Activated naive CD8-positive, alpha-beta T cell (primary cell): Measurements from ENCODE around the gene ZMYND8.
"Not testable (repeated sequence)": the region's sequence is repeated elsewhere in the genome, so short reads cannot be mapped to it uniquely, and the experiment has no call there.

Experiments
- H3K27ac Mint-ChIP-seq: one replicate; pipeline ENCODE4 v1.8.0; 2021; ENCODE audit warnings: mixed read lengths
- H3K27me3 Mint-ChIP-seq: one replicate; pipeline ENCODE4 v1.8.0; 2021; ENCODE audit warnings: mixed read lengths
- H3K36me3 Mint-ChIP-seq: one replicate; pipeline ENCODE4 v1.8.0; 2021; ENCODE audit warnings: mixed read lengths
- H3K4me1 Mint-ChIP-seq: one replicate; pipeline ENCODE4 v1.8.0; 2021; ENCODE audit warnings: low read depth, mixed read lengths
- H3K4me3 Mint-ChIP-seq: one replicate; pipeline ENCODE4 v1.8.0; 2021; ENCODE audit warnings: mild to moderate bottlenecking, mixed read lengths
- H3K9me3 Mint-ChIP-seq: one replicate; pipeline ENCODE4 v1.8.0; 2021; ENCODE audit warnings: low read depth, mixed read lengths

Gene ZMYND8

DNA sequence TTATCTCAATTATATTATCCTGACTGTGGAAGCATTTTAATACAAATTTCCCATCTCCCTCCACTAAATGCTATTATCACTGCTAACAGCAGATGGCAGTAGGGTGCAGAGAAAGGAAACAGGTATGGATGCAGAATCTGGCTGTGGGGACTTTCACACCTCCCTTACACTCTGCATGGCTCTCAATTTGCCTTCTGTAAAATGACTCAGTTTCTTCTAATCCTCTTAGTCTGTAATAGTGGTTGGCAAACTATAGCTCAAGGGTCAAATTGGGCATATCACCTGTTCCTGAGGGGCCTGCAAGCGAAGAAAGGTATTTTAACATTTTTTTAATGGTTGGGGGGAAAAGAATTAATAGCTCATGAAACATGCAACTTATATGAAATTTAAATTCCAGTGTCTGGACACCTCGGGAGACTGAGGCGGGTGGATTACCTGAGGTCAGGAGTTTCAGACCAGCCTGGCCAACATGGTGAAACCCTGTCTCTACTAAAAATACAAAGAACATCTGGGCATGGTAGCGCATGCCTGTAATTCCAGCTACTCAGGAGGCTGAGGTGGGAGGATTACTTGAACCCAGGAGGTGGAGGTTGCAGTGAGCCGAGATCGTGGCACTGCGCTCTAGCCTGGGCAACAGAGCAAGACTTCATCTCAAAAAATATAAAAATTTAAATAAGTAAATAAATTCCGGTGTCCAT is 83.5 kb downstream of the ZMYND8 start:
- peaks cover 51% of the 10 kb centered on the region for H3K4me1 Mint-ChIP-seq
- H3K36me3 Mint-ChIP-seq: no peaks in the 10 kb centered on the region
- peak overlapping the region; percentile 74 for H3K4me3 Mint-ChIP-seq
- no peaks in the 10 kb centered on the region for H3K9me3 Mint-ChIP-seq
- no peaks in the 10 kb centered on the region for H3K27me3 Mint-ChIP-seq
- H3K27ac Mint-ChIP-seq: peak overlapping the region; percentile 98

DNA sequence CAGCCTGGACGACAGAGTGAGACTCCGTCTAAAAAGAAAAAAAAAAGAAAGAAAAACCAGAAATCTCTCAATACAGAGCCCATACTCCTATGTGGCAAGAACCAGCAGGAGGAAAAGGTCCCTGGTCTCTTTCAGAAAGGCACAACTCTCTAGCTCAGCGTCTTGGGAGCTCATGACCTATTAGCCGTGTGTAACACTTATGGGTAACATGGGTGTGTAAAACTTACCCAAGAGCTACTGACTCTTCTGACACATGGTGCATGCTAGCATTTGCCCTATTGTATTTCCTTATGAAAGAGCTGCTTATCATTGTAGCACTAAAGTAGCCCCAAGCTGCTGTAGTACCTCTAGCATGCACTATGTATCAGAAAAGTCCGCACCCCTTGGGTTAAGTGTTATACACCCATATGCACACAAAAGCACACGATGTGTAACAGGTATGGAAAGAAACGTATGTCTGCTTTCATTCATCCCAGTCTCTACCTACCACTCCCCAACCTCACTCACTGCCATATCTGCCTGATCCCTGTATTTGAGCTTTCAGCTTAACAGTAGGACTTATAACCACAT is 85.4 kb downstream of the ZMYND8 start:
- H3K27ac Mint-ChIP-seq: peak overlapping the region; percentile 17
- H3K27me3 Mint-ChIP-seq: no peaks in the 10 kb centered on the region
- H3K4me3 Mint-ChIP-seq: no peak overlapping the region
- no peaks in the 10 kb centered on the region for H3K36me3 Mint-ChIP-seq
- no peaks in the 10 kb centered on the region for H3K9me3 Mint-ChIP-seq
- H3K4me1 Mint-ChIP-seq: peaks cover 51% of the 10 kb centered on the region

DNA sequence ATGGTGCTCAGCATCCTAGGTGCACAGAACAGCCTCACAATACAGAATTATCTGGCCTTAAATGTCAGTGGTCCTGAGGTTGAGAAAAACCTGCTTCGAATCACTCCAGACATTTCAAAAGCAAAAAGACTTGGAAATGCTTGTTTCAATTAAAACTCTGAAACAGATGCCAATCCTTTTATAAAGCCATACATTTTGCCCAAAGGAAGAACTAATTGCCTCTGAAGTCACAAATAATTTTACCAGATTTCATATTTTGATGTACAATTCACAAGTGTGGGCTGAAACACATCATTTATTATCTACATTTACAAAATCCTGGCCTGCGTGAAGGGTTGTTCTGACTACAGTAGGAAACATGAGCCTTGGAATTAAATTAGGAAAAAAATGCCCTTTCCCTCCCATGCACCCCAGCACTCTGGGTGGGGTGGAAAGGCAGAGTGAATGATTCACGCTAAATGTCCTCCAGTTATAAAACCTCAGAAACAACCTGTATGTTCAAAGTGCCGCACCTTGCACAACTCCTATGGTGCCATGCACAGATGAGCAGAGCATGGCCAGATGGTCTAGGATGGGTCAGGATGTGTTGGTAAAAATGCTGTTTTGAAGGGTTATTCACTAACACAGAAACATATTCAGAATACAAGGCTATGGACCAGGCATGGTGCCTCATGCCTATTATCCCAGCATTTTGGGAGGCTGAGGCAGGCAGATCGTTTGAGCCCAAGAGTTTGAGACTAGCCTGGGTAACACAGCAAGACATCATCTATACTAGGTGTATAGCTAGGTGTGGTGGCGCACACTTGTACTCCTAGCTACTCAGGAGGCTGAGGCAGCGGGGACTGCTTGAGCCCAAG is 87.0 kb downstream of the ZMYND8 start:
- H3K36me3 Mint-ChIP-seq: no peaks in the 10 kb centered on the region
- peak overlapping the region; percentile 34 for H3K27ac Mint-ChIP-seq
- no peaks in the 10 kb centered on the region for H3K9me3 Mint-ChIP-seq
- H3K4me3 Mint-ChIP-seq: no peak overlapping the region
- H3K27me3 Mint-ChIP-seq: no peaks in the 10 kb centered on the region
- peaks cover 35% of the 10 kb centered on the region for H3K4me1 Mint-ChIP-seq

DNA sequence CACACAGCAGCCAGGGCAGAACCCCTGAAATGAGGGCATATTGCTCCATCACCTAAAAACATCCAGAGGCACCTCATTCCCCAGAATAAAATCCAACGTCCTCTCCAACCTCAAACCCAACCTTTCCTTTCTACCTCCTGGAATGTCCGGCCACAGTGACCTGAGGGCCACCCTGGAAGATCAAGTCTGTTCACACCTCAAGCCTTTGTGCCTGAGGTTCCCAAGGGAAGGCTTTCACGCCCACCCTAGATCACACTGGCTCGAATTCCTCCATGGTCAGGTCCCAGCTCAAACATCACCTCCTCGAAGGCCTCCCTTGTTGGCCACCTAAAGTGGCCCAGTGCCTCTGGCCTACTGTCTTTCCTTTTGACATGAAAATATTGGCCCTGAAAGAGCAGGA is 88.9 kb downstream of the ZMYND8 start:
- Mint-ChIP-seq H3K36me3 (no peaks in the 10 kb centered on the region), H3K4me3 (no peak overlapping the region), H3K27ac (no peak overlapping the region), H3K9me3 (no peaks in the 10 kb centered on the region), H3K4me1 (peaks cover 18% of the 10 kb centered on the region), H3K27me3 (no peaks in the 10 kb centered on the region)

- no peak overlapping the region for H3K4me3 Mint-ChIP-seq
- H3K27ac Mint-ChIP-seq: peak overlapping the region; percentile 61
- peaks cover 17% of the 10 kb centered on the region for H3K4me1 Mint-ChIP-seq
- no peaks in the 10 kb centered on the region for H3K9me3 Mint-ChIP-seq
- H3K36me3 Mint-ChIP-seq: peaks cover 2% of the 10 kb centered on the region
- H3K27me3 Mint-ChIP-seq: no peaks in the 10 kb centered on the region
Observed at GRCh38 chr20:47266847-47267515, 89.5 kb downstream of the ZMYND8 start.

DNA sequence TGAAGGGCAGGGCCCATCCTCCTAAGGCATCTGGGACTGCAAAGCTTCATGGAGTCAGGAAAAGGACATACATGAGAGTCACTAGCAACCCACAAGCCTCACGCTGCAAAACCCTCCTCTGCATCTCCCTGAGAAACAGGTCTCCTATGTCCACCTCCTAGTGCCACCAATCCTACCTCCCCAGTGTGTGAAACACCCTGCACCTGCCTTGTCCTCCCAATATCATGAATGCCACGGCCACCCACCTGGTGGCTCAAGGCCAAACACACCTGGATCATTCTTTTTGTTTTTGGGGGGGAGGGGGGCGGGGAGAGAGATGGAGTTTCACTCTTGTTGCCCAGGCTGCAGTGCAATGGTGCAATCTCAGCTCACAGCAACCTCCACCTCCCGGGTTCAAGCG is 90.5 kb downstream of the ZMYND8 start:
- Mint-ChIP-seq H3K9me3 (no peaks in the 10 kb centered on the region), H3K4me1 (peaks cover 17% of the 10 kb centered on the region), H3K27me3 (no peaks in the 10 kb centered on the region), H3K4me3 (no peak overlapping the region), H3K36me3 (peaks cover 2% of the 10 kb centered on the region), H3K27ac (no peak overlapping the region)

- peaks cover 2% of the 10 kb centered on the region for H3K36me3 Mint-ChIP-seq
- H3K9me3 Mint-ChIP-seq: no peaks in the 10 kb centered on the region
- H3K4me1 Mint-ChIP-seq: peaks cover 20% of the 10 kb centered on the region
- H3K27ac Mint-ChIP-seq: no peak overlapping the region
- H3K27me3 Mint-ChIP-seq: no peaks in the 10 kb centered on the region
- no peak overlapping the region for H3K4me3 Mint-ChIP-seq
Observed at GRCh38 chr20:47265214-47265613, 91.3 kb downstream of the ZMYND8 start.

DNA sequence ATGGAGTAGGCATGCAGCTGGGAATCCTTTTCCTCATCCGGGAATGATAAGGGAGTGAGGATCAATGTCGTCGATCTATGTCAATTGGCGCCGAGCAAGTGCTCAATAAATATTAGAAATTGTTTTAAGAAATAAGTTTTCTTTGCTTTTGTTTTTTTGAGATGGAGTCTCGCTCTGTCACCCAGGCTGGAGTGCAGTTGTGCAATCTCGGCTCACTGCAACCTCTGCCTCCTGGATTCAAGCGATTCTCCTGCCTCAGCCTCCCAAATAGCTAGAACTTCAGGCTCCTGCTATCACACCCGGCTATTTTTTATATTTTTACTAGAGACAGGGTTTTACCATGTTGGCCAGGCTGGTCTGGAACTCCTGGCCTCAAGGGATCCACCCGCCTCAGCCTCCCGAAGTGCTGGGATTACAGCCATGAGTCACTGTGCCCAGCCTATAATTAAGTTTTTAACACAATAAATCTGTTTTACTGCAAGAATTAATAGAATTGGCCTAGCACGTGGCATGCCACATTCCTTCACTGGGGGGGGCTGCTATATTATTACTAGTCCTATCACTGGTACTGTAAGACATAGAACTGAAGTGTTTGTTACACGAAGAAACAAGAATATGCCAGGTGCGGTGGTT is 92.2 kb downstream of the ZMYND8 start:
- not testable (repeated sequence) for H3K27me3 Mint-ChIP-seq, H3K36me3 Mint-ChIP-seq, H3K4me3 Mint-ChIP-seq, H3K27ac Mint-ChIP-seq, H3K9me3 Mint-ChIP-seq
- H3K4me1 Mint-ChIP-seq: peaks cover 19% of the 10 kb centered on the region

DNA sequence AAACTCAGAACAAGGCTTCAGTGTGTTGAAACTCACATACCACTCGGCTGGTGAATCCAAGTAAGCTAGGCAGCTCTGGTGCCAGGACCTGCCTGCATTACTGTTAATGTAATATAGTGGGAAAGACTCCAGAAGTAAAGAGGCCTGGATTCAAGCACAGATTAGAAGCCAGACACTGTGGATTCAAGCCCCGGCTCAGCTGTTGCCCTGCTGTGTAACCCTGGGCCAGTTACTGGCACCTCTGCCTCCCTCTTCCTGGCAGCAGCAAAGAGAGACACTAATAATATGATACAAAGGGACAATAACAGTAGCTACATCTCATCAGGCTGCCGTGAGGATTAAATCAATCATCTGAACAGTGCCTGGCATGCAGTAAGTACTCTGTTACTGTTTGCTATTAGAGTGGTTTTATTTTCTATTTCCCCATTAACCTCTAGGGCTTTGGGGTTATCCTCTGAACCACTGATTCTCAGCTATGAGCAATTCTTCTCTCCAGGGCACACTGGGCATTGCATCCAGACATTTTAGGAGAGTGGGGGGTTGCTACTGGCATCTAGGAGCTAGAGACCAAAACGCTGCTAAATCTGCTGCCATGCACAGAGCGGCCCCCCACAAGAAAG is 92.9 kb downstream of the ZMYND8 start:
- Mint-ChIP-seq H3K27ac (no peak overlapping the region), H3K4me3 (no peak overlapping the region), H3K27me3 (no peaks in the 10 kb centered on the region), H3K36me3 (peaks cover 2% of the 10 kb centered on the region), H3K9me3 (no peaks in the 10 kb centered on the region), H3K4me1 (peaks cover 22% of the 10 kb centered on the region)

- Mint-ChIP-seq H3K4me1 (peaks cover 23% of the 10 kb centered on the region), H3K4me3 (no peak overlapping the region), H3K27ac (no peak overlapping the region), H3K27me3 (no peaks in the 10 kb centered on the region), H3K36me3 (peaks cover 2% of the 10 kb centered on the region), H3K9me3 (no peaks in the 10 kb centered on the region)
Observed at GRCh38 chr20:47263080-47263464, 93.4 kb downstream of the ZMYND8 start.

DNA sequence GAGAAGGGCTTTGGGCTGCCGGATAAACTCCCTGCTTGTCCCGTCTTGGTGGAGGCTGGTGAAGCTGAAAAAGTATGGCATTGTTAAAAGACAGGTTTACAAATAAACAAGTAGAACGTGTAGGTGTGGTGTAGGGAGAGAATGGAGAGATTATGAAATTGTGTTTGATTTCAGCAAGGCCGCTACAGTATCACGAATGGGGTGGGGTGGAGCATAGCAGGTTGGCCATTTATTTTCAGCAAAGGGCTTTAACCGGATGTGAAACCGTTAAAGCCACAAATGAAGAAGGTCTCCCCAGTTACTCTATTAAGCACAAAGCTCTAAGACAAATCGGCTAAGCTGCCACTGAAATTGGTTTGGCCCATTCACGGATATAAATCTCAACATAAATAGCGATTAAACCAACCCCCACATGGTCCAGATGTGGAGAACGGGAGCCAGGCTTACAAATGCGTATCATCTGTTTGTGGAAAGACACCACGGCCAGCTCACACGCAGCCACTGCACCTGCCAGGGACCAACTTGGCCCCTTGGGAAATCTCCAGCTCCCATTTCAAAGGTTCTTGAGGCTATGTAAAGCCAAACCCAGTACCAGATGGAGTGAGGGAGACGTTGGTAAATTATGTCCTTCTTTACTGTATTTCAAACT is 94.0 kb downstream of the ZMYND8 start:
- Mint-ChIP-seq H3K27me3 (no peaks in the 10 kb centered on the region), H3K4me3 (no peak overlapping the region), H3K4me1 (peaks cover 24% of the 10 kb centered on the region), H3K9me3 (no peaks in the 10 kb centered on the region), H3K36me3 (peaks cover 2% of the 10 kb centered on the region), H3K27ac (peak overlapping the region; percentile 7)

DNA sequence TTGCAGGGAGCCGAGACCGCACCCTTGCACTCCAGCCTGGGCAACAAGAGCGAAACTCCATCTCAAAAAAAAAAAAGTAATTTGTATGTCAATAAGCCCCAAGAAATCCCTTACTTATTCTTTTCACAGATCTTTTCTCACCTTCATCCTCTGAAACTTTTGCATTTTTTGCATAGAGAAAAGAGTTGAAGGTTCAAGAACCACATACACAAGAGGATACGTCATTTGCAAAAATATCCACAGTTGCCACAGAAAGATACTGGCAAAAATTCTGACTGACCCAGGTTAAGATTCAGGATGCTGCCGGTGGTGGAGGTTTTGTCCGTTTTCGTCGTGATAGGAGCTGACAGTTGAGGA is 94.5 kb downstream of the ZMYND8 start:
- Mint-ChIP-seq H3K4me3 (no peak overlapping the region), H3K9me3 (no peaks in the 10 kb centered on the region), H3K27ac (no peak overlapping the region), H3K4me1 (peaks cover 21% of the 10 kb centered on the region), H3K27me3 (no peaks in the 10 kb centered on the region), H3K36me3 (peaks cover 2% of the 10 kb centered on the region)

GRCh38 chr20:47261161-47261774 is 95.2 kb downstream of the ZMYND8 start:
- not testable (repeated sequence) for H3K36me3 Mint-ChIP-seq, H3K9me3 Mint-ChIP-seq, H3K4me3 Mint-ChIP-seq, H3K27me3 Mint-ChIP-seq, H3K27ac Mint-ChIP-seq
- H3K4me1 Mint-ChIP-seq: peaks cover 15% of the 10 kb centered on the region
